HAP-1 (cell line): ENCODE measurements around the gene UBE2B.
"Not testable (repeated sequence)": the region's sequence is repeated elsewhere in the genome, so short reads cannot be mapped to it uniquely, and the experiment has no call there.

Experiments
- DNase-seq, 2 experiments: peaks; one replicate each; pipeline ENCODE4 v3.0.0-alpha.2; 2016 to 2020; ENCODE audit warnings: low spot score in 2 of 2
- H3K27me3 ChIP-seq: fragments of 250-450 bp; sonication (Bioruptor Pico); 2 replicates; pipeline ENCODE4 v1.5.1; 2020; ENCODE audit warnings: low read depth, mild to moderate bottlenecking, moderate library complexity
- H3K36me3 ChIP-seq: fragments of 250-450 bp; sonication (Bioruptor Pico); replicated peaks from 2 replicates; pipeline ENCODE4 v1.5.1; 2020; ENCODE audit warnings: mild to moderate bottlenecking
- H3K4me1 ChIP-seq: fragments of 250-450 bp; sonication (Bioruptor Pico); 2 replicates; pipeline ENCODE4 v1.5.1; 2020; ENCODE audit warnings: mild to moderate bottlenecking
- H3K4me3 ChIP-seq: fragments of 250-450 bp; sonication (Bioruptor Pico); 2 replicates; pipeline ENCODE4 v1.5.1; 2020; ENCODE audit warnings: mild to moderate bottlenecking, moderate library complexity
- H3K9me3 ChIP-seq: fragments of 250-450 bp; sonication (Bioruptor Pico); 2 replicates; pipeline ENCODE4 v1.5.1; 2020; ENCODE audit warnings: mild to moderate bottlenecking, moderate library complexity
- in situ Hi-C: fragments of 300-500 bp; cut with MboI; formaldehyde crosslinking; loops from 3 replicates; pipeline ENCODE4 v1.14.3; 2020; ENCODE audit warnings: low sequenced_read_pairs, inconsistent platforms, mixed read lengths

UBE2B gene

DNA sequence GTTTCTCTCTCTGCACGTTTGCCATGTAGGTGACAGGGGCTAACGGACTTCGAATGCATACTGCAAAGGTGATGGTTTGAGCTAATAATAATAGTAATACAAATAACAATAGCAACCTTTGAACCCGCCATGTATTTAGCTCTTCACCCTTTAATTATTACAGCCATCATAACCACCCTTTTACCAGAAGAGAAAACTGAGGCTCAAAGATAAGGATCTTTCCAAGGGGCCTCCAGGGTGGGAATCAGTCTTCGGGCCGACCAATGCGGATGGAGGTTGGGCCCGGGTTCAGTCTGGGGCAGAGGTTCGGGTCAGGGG is 39.8 kb downstream of the UBE2B start:
- Histone ChIP-seq H3K4me3 (peak overlapping the region; percentile 81), H3K4me1 (peaks cover 12% of the 10 kb centered on the region), H3K27me3 (no peaks in the 10 kb centered on the region), H3K36me3 (peaks cover 25% of the 10 kb centered on the region), H3K9me3 (no peaks in the 10 kb centered on the region)
- in situ Hi-C loops: no loop called here
- no peak for DNase-seq

DNA sequence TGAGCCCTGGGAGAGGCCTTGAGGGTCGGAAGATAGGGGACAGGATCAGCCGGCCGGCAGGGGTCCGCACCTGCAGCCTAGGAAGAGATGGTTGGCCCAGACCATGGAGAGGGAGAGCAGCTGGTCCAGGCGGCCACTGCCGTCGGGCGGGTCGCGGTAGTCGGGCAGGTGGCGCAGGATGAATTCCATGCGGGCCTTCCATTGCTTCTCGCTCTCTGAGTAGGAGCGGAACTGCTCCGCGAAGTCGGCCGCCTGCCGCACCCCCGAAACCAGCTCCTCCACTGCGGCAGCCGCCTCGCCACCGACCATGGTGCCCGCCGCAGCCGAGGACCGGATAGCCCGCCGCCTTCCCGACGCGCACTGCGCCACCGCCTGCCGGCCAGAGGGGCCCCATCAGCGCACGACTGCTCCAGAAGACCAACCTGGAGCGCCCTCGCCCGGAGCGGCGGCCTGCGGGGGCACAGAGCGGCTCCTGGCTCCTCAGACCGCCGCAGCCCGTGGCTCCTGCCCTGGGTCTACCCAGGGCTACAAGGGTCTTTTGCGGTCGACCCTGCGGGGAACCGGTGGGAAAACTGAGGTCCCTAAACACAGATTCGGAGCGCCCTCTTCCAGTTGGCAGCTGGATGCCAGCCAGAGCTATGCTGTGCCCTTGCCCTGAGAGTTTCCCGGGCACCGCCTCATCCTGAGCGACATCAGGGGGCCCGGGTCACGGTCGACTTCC is 40.3 kb downstream of the UBE2B start, which contains the start of gene CDKN2AIPNL:
Gene CDKN2AIPNL (minus strand): TSS at position 336 of the 721 bp plus-strand sequence. CDS start 27 bp downstream, at position 309.
- DNase-seq: peak; percentile 79 to 93
- Histone ChIP-seq H3K4me3 (peak within 1 kb of the TSS; percentile 81), H3K36me3 (peaks cover 20% of the 10 kb centered on the region), H3K27me3 (no peaks in the 10 kb centered on the region), H3K4me1 (peaks cover 12% of the 10 kb centered on the region), H3K9me3 (no peaks in the 10 kb centered on the region)
- in situ Hi-C loops: no loop called here

DNA sequence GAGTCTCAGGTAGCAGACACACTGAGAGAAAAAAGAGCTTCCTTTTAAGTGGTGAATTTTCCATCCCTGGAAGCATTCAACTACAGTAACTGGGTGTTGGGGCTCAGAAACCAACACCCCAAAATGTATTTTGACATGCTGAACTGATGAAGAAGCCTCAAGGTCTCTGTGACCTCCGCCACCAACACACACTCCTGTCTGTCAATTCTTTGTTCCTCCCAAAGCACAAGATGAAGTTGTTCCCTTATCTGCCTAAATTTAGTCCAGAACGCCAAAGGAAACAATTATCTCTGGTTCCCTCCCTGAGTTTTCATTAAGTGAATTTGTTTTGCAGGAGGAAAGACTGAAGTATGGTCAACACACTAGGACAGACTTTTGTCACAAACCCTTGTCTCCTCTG is 41.7 kb downstream of the UBE2B start:
- in situ Hi-C loops: no loop called here
- Histone ChIP-seq H3K36me3 (peaks cover 13% of the 10 kb centered on the region), H3K4me1 (peaks cover 12% of the 10 kb centered on the region), H3K9me3 (no peaks in the 10 kb centered on the region), H3K4me3 (no peak overlapping the region), H3K27me3 (no peaks in the 10 kb centered on the region)
- no peak for DNase-seq

DNA sequence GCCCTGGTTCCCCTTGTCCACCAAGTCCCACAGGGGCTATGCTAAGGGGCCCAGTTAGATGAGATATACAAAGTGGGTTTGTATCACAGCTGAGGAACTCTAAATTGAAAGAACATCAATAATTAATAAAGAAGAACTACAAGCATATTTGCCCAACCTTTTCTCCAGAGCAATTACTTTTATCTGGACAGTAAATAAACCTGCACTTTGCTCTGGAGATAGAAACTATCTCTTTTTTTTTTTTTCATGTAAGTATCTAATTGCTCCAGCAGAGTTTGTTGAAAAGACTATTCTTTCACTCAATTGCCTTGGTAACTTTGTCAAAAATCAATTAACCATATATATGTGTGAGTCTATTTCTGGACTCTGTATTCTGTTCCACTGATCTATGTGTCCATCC is 46.3 kb downstream of the UBE2B start:
- Histone ChIP-seq H3K27me3 (no peaks in the 10 kb centered on the region), H3K36me3 (no peaks in the 10 kb centered on the region), H3K4me3 (no peak overlapping the region), H3K9me3 (no peaks in the 10 kb centered on the region), H3K4me1 (no peaks in the 10 kb centered on the region)
- DNase-seq: no peak
- in situ Hi-C loops: no loop called here

DNA sequence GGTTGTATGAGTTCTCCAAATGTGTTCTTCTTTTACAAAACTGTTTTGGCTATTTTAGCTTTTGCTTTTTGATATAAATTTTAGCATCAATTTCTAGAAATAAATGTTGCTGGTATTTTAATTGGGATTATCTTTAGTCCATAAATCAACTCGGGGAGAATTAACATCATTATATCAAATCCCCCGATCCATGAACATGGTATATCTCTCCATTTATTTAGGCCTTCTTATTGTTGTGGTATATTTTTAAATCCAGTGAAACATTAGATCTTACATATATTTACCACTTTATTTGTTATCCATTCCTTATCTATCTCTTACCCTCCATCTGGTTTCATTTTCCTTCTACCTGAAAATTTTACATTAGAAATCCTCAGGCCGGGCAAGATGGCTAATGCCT is 47.6 kb downstream of the UBE2B start:
- no peaks in the 10 kb centered on the region for H3K4me1 ChIP-seq
- in situ Hi-C loops: no loop called here

DNA sequence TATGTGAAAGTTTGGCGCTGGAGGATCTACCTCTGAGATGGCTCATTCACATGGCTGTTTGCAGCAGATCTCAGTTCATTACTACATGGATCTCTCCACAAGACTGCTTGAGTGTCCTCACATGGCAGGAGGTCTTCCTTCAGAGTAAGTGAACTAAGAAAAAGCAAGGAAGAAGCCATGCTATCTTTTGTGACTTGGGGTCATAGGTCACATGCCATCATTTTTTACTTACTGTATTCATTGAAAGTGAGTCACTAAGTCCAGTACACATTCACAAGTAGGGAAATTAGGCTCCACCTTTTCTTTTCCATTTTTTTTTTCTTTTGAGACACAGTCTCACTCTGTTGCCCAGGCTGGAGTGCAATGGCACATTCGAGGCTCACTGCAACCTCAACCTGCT is 49.0 kb downstream of the UBE2B start:
- Histone ChIP-seq H3K36me3 (no peaks in the 10 kb centered on the region), H3K27me3 (no peaks in the 10 kb centered on the region), H3K4me3 (no peak overlapping the region), H3K4me1 (no peaks in the 10 kb centered on the region), H3K9me3 (no peaks in the 10 kb centered on the region)
- in situ Hi-C loops: no loop called here
- DNase-seq: no peak

More for the DNA sequence above, 47.6 kb downstream of the UBE2B start:
- no peak overlapping the region for H3K4me3 ChIP-seq
- DNase-seq: no peak
- H3K27me3 ChIP-seq: no peaks in the 10 kb centered on the region
- H3K36me3 ChIP-seq: no peaks in the 10 kb centered on the region
- no peaks in the 10 kb centered on the region for H3K9me3 ChIP-seq

DNA sequence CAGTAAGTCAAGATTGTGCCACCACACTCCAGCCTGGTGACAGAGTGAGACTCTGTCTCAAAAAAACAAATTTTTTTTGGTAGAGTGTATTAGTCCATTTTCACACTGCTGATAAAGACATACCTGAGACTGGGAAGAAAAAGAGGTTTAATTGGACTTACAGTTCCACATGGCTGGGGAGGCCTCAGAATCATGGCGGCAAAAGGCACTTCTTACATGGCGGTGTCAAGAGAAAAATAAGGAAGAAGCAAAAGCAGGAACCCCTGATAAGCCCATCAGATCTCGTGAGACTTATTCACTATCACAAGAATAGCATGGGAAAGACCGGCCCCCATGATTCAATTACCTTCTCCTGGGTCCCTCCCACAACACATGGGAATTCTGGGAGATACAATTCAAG is 49.7 kb downstream of the UBE2B start:
- H3K9me3 ChIP-seq, H3K27me3 ChIP-seq, in situ Hi-C loops, H3K36me3 ChIP-seq, H3K4me1 ChIP-seq, DNase-seq, H3K4me3 ChIP-seq: not testable (repeated sequence)

DNA sequence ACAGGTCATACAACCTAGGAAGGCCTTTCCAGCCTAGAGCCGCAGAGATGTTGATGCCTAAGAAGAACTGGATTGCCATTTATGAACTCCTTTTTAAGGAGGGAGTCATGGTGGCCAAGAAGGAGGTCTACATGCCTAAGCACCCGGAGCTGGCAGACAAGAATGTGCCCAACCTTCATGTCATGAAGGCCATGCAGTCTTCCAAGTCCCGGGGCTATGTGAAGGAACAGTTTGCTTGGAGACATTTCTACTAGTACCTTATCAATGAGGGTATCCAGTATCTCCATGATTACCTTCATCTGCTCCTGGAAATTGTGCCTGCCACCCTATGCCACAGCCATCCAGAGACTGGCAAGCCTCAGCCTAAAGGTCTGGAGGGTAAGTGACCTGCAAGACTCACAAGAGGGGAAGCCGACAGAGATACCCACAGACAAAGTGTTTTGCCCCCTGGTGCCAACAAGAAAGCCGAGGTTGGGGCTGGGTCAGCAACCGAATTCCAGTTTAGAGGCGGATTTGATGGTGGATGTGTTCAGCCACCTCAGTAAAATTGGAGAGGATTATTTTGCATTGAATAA is 51.5 kb downstream of the UBE2B start:
- Histone ChIP-seq H3K9me3 (no peaks in the 10 kb centered on the region), H3K36me3 (no peaks in the 10 kb centered on the region), H3K4me1 (peaks cover 5% of the 10 kb centered on the region), H3K4me3 (no peak overlapping the region), H3K27me3 (peaks cover 9% of the 10 kb centered on the region)
- in situ Hi-C loops: no loop called here
- DNase-seq: no peak

DNA sequence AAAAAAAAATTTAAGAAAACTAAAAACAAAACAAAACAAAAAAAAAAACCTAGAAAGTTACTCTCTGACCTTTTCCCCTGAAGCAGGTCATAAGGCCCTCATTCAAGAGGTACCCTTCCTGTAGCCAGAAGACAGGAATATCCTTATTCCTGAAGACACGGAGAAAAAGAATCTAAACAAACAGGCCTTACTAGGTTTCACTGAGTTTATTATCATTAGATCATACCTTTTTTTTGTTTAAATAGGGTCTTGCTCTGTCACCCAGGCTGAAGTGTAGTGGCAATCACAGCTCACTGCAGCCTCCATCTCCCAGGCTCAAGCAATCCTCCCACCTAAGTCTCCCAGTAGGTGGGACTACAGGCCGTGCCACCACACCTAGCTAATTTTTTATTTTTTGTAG is 52.0 kb downstream of the UBE2B start:
- H3K9me3 ChIP-seq: no peaks in the 10 kb centered on the region
- peaks cover 12% of the 10 kb centered on the region for H3K27me3 ChIP-seq
- H3K36me3 ChIP-seq: no peaks in the 10 kb centered on the region
- peaks cover 10% of the 10 kb centered on the region for H3K4me1 ChIP-seq
- no peak for DNase-seq
- no peak overlapping the region for H3K4me3 ChIP-seq
- in situ Hi-C loops: no loop called here

DNA sequence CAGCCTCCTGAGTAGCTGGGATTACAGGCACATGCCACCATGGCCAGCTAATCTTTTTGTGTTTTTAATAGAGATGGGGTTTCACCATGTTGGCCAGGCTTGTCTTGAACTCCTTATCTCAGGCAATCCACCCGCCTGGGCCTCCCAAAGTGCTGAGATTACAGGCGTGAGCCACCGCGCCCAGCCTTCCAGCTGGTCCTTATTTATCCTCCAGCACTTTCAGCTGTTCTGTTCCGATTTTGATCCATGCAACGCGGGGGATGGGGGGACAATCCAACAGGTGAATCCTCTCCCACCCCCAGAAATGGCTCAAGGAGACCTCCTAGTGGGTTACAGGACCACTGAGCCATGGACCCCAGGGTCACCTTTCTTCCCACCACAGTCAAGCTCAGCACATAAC is 55.0 kb downstream of the UBE2B start:
- in situ Hi-C loops: no loop called here
- peaks cover 11% of the 10 kb centered on the region for H3K4me1 ChIP-seq
- H3K36me3 ChIP-seq: no peaks in the 10 kb centered on the region
- no peak overlapping the region for H3K4me3 ChIP-seq
- H3K27me3 ChIP-seq: peaks cover 41% of the 10 kb centered on the region
- H3K9me3 ChIP-seq: no peaks in the 10 kb centered on the region
- DNase-seq: no peak

DNA sequence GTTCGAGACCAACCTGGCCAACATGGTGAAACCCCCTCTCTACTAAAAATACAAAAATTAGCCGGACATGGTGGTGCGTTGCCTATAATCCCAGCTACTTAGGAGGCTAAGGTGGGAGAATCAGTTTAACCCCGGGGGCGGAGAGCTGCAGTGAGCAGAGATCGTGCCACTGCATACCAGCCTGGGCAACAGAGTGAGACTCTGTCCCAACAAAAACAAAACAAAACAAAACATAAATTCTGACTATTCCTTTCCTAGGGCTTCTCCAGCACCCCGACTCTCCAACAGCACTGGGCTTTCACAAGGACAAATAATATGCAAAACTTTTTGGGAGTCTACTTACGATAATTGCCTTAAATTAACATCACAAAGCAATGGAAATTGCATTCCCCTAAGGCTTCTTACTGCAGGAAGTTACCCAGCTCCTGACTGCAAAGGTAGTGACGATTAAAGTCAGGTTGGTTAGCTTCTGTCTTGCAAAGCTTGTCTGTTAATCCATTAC is 56.2 kb downstream of the UBE2B start:
- in situ Hi-C loops: no loop called here
- Histone ChIP-seq H3K4me3 (no peak overlapping the region), H3K36me3 (no peaks in the 10 kb centered on the region), H3K9me3 (no peaks in the 10 kb centered on the region), H3K27me3 (peaks cover 49% of the 10 kb centered on the region), H3K4me1 (peaks cover 11% of the 10 kb centered on the region)
- peak; percentile 54 to 93 for DNase-seq

DNA sequence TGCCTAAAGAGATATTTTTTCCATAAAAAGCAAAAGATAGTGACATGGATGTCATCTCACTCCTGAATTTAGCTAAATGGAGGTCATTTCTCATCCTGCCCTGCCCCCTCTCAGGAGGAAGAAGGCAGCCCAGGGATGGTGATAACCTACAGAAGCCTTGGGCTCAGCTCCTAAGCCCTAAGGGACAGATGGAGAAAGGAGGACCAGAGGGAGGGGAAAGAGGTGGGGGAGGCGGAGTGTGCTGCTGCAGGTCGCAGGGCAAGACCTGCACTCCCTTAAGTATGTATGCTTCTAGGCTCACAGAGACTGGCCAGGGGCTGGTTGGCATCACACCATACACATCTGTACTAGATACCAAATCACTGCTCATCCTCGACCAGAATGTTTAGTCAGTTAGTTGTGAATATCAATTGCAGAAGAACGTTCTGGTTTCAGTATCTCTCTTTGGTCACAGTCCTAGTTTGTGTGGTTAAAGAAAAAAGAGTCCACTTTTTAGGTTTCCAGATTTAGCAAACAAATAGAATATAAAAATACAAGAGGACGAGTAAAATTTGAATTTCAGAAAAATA is 58.7 kb downstream of the UBE2B start:
- Histone ChIP-seq H3K4me1 (peaks cover 11% of the 10 kb centered on the region), H3K27me3 (peaks cover 49% of the 10 kb centered on the region), H3K9me3 (no peaks in the 10 kb centered on the region), H3K36me3 (no peaks in the 10 kb centered on the region), H3K4me3 (no peak overlapping the region)
- no peak for DNase-seq
- in situ Hi-C loops: no loop called here

DNA sequence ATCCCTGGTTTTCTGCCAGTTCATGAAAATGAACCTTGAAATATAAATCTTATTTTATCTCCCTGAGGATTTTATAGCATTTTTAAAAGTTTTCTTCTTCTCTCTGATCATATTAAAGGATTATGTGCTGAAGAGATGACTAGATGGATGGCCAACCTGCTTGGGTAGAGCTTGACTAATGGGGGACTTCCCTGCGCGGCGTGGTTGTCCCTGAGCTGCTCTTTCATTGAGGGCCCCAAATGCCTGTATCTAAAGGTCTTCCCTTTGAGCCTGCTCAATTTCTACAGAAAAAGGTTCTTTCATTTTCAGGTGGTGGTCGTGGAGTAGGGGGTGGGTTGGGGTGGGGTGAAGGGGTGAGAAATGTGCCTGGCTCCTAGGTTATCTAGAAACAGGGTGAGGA is 60.8 kb downstream of the UBE2B start:
- peaks cover 40% of the 10 kb centered on the region for H3K27me3 ChIP-seq
- DNase-seq: no peak
- in situ Hi-C loops: no loop called here
- peaks cover 11% of the 10 kb centered on the region for H3K4me1 ChIP-seq
- H3K4me3 ChIP-seq: no peak overlapping the region
- H3K36me3 ChIP-seq: no peaks in the 10 kb centered on the region
- no peaks in the 10 kb centered on the region for H3K9me3 ChIP-seq

DNA sequence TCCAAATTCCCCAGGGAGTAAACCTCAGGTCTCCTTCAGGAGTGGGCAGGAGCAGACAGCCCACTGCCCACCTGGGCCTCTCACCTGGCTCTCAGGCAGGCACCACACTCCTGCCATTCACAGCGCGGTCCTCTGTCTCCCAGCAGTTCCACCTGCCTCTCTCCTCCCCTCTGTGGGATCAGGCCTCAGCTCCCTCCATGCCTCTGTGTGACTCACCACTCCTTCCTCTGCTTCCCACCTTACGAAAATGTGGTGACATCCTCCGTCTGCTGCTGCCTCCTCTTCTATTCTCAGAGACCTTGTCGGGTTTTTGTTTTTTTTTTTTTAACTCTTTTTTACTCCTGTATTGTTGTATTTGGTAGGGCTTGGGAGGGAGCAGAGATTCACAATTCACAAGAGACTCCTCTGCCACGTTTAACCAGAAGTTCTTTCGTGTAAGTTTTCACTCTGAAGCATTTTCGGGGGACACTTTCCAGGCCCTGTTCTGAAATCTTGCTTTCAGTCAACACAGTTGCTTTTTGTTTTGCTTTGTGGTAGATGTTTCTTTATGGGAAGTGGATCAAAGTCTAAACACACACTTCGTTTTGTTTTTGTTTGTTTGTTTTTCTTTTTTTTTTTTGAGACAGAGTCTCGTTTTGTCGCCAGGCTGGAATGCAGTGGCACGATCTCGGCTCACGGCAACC is 61.4 kb downstream of the UBE2B start:
- Histone ChIP-seq H3K27me3 (peaks cover 40% of the 10 kb centered on the region), H3K4me1 (peaks cover 7% of the 10 kb centered on the region), H3K36me3 (no peaks in the 10 kb centered on the region), H3K4me3 (no peak overlapping the region), H3K9me3 (no peaks in the 10 kb centered on the region)
- no peak for DNase-seq
- in situ Hi-C loops: no loop called here
